Activated T-helper 17 cell treated with anti-CD3 and anti-CD28 coated beads, Interleukin-2, amount 50 U/mL, for 72 hours (primary cell): ENCODE data around the gene ZBTB2. TPM values are rescaled to one million over a fixed set of nuclear protein-coding genes. Genes with fewer than 3 reads are reported as not detected.
A peak's percentile ranks its signal among the peaks of the same experiment; 100 is the strongest.

Experiments used
- ATAC-seq: fragments of 150-1000 bp; cut with Tn5 transposase; replicated peaks from 2 replicates; pipeline ENCODE4 v1.10.0; 2021; ENCODE audit warnings: mild to moderate bottlenecking, moderate library complexity
- H3K27ac Mint-ChIP-seq: one replicate; pipeline ENCODE4 v1.8.0; 2022; ENCODE audit warnings: mixed read lengths
- H3K27me3 Mint-ChIP-seq: one replicate; pipeline ENCODE4 v1.8.0; 2022; ENCODE audit warnings: mixed read lengths
- H3K36me3 Mint-ChIP-seq: one replicate; pipeline ENCODE4 v1.8.0; 2022; ENCODE audit warnings: low read depth, mild to moderate bottlenecking, mixed read lengths
- H3K4me1 Mint-ChIP-seq: one replicate; pipeline ENCODE4 v1.8.0; 2022; ENCODE audit warnings: mixed read lengths
- H3K4me3 Mint-ChIP-seq: one replicate; pipeline ENCODE4 v1.8.0; 2022; ENCODE audit warnings: mild to moderate bottlenecking, mixed read lengths
- H3K9me3 Mint-ChIP-seq: one replicate; pipeline ENCODE4 v1.8.0; 2022; ENCODE audit warnings: mixed read lengths
- total RNA-seq, 2 donors: library from RNA; stranded (reverse); gene quantifications; one replicate each; pipeline ENCODE4 v1.2.3, GENCODE V29; 2022

ZBTB2 gene
- total RNA-seq, 2 donors from 2014 or later, result 12.9 to 19.0 TPM

DNA sequence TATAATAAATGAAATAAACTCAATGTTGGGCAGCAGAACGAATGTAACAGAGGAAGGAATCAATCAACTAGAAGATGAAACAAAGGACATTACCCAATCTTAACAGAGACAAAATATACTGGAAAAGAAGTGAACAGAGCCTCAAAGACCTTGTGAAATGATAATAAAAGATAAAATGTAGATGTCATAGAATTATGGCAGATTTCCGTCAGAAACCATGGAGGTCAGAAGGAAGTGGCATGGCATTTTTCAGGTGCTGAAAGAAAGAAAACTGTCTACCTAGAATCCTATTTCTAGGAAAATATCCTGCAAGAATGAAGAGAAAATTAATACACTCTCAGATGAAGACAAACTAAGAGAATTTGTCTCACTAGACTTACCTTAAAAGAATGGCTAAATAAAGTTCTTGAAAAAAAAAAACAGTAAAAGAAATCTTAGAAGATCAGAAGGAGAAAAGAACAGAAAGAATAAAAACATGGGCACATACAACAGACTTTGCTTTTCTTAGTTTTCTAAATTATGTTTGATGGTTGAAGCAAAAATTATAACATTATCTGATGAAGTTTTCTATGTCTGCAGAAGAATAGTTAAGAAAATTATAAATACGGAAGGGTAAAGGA, 23.4 kb upstream of the ZBTB2 start:
- no peaks in the 10 kb centered on the region for H3K9me3 Mint-ChIP-seq
- no peak overlapping the region for H3K4me3 Mint-ChIP-seq
- H3K27ac Mint-ChIP-seq, result peak overlapping the region; percentile 41
- H3K36me3 Mint-ChIP-seq, result peaks cover 84% of the 10 kb centered on the region
- H3K4me1 Mint-ChIP-seq, result peaks cover 27% of the 10 kb centered on the region
- ATAC-seq, result no peak
- H3K27me3 Mint-ChIP-seq, result no peaks in the 10 kb centered on the region

DNA sequence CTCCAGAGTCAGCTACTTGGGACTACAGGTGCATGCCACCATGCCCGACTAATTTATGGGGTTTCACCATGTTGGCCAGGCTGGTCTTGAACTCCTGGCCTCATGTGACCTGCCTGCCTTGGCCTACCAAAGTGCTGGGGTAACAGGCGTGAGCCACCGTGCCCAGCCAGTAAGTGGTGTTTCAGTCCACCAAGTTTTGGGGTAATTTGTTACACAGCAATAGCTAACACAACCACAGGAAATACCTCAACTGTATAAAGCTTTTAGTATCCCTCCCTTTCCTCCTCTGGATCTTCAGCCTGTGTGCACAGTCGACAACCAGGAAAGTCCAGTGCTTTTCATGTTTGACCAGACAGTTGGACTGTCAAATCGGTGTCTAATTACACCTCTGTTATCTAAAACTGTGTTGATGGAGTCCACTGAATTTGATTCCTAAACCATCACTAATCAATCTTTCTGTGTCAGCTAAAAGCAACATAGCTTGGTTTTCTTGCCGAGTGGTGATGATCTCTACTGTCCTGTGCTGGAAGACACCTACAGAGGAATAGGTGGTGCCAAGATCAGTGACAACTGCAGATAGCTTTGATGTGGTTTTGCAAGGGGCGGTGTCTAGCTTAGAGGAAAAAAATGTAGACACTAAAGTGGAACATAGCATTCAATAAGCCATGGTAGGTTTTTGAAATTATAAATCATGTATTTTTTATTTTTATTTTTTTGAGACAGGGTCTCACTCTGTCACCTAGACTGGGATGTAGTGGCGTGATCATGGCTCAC, 22.2 kb upstream of the ZBTB2 start:
- Mint-ChIP-seq H3K9me3 (no peaks in the 10 kb centered on the region), H3K27ac (peak overlapping the region; percentile 68), H3K27me3 (no peaks in the 10 kb centered on the region), H3K4me1 (peaks cover 31% of the 10 kb centered on the region), H3K36me3 (peaks cover 85% of the 10 kb centered on the region), H3K4me3 (peak overlapping the region; percentile 39)
- ATAC-seq, result peak; percentile 88

DNA sequence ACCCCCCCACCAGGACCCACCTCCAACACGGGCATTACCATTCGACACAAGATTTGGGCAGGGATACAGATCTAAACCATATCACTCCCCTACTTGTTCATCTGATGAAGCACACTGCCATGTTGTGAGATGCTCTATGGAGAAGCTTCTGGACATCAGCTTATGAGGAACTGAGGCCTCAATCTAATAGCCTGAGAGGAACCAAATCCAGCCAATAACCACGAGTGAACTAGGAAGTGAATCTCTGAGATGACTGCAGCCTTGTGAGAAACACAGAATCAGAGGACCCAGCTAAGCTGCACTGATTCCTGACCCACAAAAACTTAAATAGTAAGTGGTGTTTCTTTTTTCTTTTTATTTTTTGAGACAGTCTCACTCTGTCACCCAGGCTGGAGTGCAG, 21.6 kb upstream of the ZBTB2 start:
- Mint-ChIP-seq H3K27me3 (no peaks in the 10 kb centered on the region), H3K27ac (peak overlapping the region; percentile 77)

DNA sequence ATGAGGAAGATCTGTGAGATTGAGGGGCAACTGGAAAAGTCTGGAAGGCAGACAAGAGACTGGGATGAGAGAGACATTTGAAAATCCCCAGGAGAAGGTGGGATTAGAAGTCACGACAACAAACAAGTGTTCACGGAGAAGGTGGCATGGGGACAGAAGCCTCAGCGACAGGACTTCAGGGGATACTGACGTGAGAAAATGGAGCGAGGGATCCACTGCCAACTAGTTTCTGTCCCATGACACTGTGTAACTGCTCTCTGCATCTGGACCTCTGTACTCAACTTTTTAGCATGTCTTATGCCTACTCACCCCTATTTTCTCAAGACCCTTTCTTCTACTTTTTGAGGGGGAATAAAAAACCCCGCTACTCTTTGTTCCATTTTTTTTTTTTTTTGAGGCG, 18.3 kb upstream of the ZBTB2 start:
- Mint-ChIP-seq H3K27ac (peak overlapping the region; percentile 32), H3K4me1 (peaks cover 28% of the 10 kb centered on the region), H3K27me3 (no peaks in the 10 kb centered on the region), H3K36me3 (peaks cover 92% of the 10 kb centered on the region), H3K4me3 (no peak overlapping the region), H3K9me3 (no peaks in the 10 kb centered on the region)
- no peak for ATAC-seq

More for the DNA sequence above, 21.6 kb upstream of the ZBTB2 start:
- no peak overlapping the region for H3K4me3 Mint-ChIP-seq
- H3K36me3 Mint-ChIP-seq, result peaks cover 85% of the 10 kb centered on the region
- peaks cover 31% of the 10 kb centered on the region for H3K4me1 Mint-ChIP-seq
- no peaks in the 10 kb centered on the region for H3K9me3 Mint-ChIP-seq
- ATAC-seq, result no peak

DNA sequence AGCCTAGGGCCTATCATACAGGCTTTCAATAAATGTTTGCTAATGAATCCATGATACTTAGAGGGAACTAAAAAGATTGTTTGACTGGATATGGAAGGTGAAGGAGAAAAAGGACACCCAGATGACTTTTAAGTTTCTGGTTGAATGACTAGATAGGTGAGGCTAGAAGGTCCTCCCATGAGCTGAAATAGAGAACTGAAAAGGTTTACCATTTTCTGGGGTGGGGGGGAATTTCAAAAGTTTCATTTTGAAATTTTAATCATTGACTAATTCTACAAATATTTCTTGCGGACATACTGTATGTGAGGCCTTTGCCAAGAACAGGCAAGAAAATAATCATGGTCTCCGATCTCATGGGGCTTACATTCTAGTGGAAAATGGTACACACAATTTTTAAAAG, 17.9 kb upstream of the ZBTB2 start:
- Mint-ChIP-seq H3K9me3 (no peaks in the 10 kb centered on the region), H3K27me3 (no peaks in the 10 kb centered on the region), H3K27ac (peak overlapping the region; percentile 32), H3K4me3 (no peak overlapping the region), H3K36me3 (peaks cover 92% of the 10 kb centered on the region), H3K4me1 (peaks cover 24% of the 10 kb centered on the region)
- no peak for ATAC-seq

DNA sequence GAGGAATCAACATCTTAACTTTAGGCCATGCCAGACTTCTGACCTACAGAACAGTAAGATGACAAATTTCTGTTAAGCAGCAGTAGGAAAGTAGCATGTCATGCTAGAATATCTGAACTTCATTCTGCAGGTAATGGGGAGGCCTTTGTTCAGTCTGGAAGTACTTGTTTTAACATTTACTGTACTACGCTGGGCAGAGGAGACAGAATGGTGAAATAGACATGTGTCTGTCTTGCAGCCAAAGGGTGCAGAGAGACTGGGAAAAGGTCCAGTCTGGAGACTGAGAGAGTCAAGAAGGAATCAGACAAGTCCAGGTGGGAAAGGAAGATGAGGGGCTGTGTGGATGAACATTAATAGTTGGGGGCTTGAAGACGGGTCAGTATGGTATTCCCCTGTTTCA, 17.5 kb upstream of the ZBTB2 start:
- Mint-ChIP-seq H3K9me3 (no peaks in the 10 kb centered on the region), H3K4me3 (no peak overlapping the region), H3K27me3 (no peaks in the 10 kb centered on the region), H3K4me1 (peaks cover 20% of the 10 kb centered on the region), H3K27ac (peak overlapping the region; percentile 32), H3K36me3 (peaks cover 92% of the 10 kb centered on the region)
- no peak for ATAC-seq

DNA sequence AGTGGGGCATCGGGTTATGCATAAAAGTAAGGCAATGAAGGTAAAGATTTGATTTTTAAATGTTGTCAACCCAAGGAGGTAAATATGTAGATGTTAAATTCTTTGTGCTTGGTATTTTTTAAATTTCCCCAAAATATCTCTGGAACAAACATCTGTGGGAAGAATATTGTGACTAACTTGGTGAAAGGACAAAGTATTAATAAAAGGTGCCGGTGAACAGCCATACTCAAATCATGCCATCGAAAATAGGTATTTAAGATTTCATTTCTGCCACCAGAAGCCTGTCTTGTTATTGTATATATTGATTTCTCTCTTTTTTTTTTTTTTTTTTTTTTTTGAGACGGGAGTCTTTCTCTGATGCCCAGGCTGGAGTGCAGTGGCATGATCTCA, 12.6 kb upstream of the ZBTB2 start:
- H3K9me3 Mint-ChIP-seq, result no peaks in the 10 kb centered on the region
- no peaks in the 10 kb centered on the region for H3K27me3 Mint-ChIP-seq
- H3K4me1 Mint-ChIP-seq, result peaks cover 11% of the 10 kb centered on the region
- peaks cover 79% of the 10 kb centered on the region for H3K36me3 Mint-ChIP-seq
- ATAC-seq, result no peak
- H3K4me3 Mint-ChIP-seq, result no peak overlapping the region
- peak overlapping the region; percentile 49 for H3K27ac Mint-ChIP-seq

DNA sequence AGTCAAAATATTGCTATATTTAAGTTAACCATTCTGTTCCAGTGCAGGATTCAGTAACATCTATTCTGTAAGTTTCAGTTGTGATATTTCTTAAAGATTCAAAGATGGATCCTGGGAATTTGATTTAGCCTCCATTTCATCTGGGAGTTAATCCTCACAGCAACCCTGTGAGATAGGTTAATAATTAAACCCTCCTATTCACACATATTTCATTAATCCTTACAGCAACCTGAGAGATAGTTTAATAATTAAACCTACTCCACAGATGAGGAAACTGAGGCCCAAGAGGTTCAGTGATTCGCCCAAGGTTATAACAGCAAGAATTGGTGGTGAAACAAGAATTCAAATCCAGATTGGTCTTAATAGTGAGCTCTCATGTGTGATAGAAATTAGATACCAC, 10.9 kb upstream of the ZBTB2 start:
- Mint-ChIP-seq H3K4me1 (peaks cover 15% of the 10 kb centered on the region), H3K9me3 (no peaks in the 10 kb centered on the region), H3K36me3 (peaks cover 80% of the 10 kb centered on the region), H3K27me3 (no peaks in the 10 kb centered on the region), H3K4me3 (no peak overlapping the region), H3K27ac (no peak overlapping the region)
- no peak for ATAC-seq

DNA sequence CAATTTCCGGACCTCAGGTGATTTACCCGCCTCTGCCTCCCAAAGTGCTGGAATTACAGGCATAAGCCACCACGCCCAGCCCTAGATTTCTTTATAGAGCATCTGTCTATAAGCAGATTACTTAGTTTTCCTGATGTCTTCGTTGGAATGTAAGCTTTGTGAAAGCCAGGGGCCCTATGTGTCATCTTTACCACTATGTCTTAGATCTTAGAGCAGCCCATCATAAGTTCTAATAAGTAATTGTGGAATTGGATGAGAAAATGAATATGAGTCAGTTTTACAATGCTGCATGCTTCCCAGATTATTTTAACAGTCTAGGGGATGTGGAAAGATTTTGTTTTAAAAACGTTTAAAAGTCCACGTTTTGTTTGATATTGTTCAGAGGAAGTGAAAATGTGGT, 9.1 kb upstream of the ZBTB2 start:
- H3K9me3 Mint-ChIP-seq, result no peaks in the 10 kb centered on the region
- H3K27me3 Mint-ChIP-seq, result no peaks in the 10 kb centered on the region
- H3K36me3 Mint-ChIP-seq, result peaks cover 76% of the 10 kb centered on the region
- no peak for ATAC-seq
- H3K4me3 Mint-ChIP-seq, result peak overlapping the region; percentile 52
- H3K4me1 Mint-ChIP-seq, result peaks cover 21% of the 10 kb centered on the region
- H3K27ac Mint-ChIP-seq, result peak overlapping the region; percentile 58

DNA sequence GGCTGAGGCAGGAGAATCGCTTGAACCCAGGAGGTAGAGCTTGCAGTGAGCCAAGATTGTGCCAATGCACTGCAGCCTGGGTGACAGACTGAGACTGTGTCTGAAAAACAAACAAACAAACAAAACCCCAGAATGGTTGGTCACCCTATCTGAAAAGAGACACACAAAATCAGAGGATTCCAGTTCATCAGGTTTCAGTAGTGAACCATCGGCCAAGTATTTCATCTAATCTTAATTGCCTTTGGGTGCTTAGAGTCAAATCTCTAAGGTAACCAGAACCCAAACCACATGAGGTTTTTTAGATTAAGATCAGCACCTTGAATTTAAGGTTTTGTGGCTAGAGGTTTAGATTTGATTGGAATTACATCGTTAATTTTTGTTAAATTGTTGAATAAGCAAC, 8.3 kb upstream of the ZBTB2 start:
- ATAC-seq, result peak; percentile 38

DNA sequence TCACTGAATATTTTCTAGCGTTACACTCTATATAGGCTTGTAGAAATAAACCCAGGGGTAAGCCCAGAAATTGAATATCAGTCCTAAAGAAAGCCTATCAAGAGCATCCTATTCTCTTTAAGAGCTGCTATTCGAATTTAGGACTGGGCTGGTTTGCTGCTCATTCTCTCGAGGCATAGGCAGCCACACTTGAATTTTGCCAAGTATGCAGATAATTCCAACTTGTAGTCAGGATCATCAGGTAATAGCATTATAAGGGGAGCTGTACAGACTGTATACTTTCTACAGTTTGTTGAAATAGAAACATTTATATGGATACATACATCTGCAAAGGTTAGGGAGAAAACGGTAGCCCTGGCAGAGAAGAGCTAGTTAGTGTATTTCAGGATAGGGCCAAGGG, 2.1 kb upstream of the ZBTB2 start:
- Mint-ChIP-seq H3K9me3 (no peaks in the 10 kb centered on the region), H3K4me3 (peak overlapping the region; percentile 99), H3K36me3 (peaks cover 60% of the 10 kb centered on the region), H3K27ac (peak overlapping the region; percentile 99), H3K4me1 (peaks cover 42% of the 10 kb centered on the region), H3K27me3 (no peaks in the 10 kb centered on the region)
- ATAC-seq, result no peak

More for the DNA sequence above, 8.3 kb upstream of the ZBTB2 start:
- H3K9me3 Mint-ChIP-seq, result no peaks in the 10 kb centered on the region
- no peak overlapping the region for H3K27ac Mint-ChIP-seq
- peaks cover 75% of the 10 kb centered on the region for H3K36me3 Mint-ChIP-seq
- H3K4me3 Mint-ChIP-seq, result peak overlapping the region; percentile 15
- H3K4me1 Mint-ChIP-seq, result peaks cover 25% of the 10 kb centered on the region
- no peaks in the 10 kb centered on the region for H3K27me3 Mint-ChIP-seq

DNA sequence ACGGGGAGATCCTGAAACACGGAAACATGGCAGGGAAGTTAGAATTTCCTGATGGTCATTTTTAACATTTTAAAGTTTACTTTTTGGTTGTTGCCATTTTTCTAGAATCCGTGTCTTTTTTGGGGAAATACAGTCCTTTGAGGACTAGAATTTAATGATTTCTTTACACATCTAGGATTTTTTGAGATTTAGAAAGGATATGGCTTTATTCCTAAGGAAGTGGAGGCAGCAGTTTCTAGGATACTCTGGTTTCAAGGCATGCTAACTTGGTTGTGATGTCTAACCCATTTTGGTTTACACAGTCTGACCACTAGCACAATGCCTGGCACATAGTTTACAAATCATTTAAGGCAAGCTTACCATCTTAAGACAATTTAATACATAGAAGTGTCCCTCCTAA, 1.1 kb upstream of the ZBTB2 start:
- H3K36me3 Mint-ChIP-seq, result peaks cover 53% of the 10 kb centered on the region
- peak overlapping the region; percentile 99 for H3K4me3 Mint-ChIP-seq
- peaks cover 37% of the 10 kb centered on the region for H3K4me1 Mint-ChIP-seq
- H3K27ac Mint-ChIP-seq, result peak overlapping the region; percentile 99
- no peak for ATAC-seq
- no peaks in the 10 kb centered on the region for H3K27me3 Mint-ChIP-seq
- no peaks in the 10 kb centered on the region for H3K9me3 Mint-ChIP-seq

DNA sequence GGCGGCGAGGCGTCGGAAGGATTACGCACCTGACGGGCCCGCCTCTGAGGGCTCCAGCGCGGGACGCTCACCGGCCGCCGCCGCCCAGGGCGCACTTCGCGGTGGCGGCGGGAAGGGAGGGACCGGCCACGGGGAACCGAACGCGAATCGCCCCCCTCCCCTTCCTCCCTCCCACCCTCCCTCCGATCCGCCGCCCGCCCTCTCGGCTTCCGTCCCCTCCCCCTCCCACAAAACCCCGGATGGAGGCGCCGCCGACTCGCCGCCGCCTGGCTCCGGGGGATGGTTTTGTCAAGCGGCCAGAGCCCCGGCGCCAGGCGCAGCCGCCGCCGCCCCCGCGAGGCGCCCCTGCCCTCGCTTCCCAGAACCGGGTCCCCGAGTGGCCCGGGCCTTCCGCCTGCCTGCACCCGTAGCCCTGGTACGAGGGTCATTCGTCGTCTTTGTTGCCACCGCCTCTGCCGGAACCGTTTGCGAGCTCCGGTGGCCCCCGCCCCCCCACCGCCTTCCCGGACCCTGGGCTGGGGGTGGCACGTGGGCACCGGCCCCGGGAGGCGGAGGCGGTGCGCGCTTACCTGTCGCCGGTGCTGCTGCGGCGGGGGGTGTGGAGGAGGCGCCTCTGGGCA, 398 bp downstream of the ZBTB2 start:
- H3K27me3 Mint-ChIP-seq, result no peaks in the 10 kb centered on the region
- peaks cover 28% of the 10 kb centered on the region for H3K4me1 Mint-ChIP-seq
- peak; percentile 7 for ATAC-seq
- peak overlapping the region; percentile 98 for H3K4me3 Mint-ChIP-seq
- no peaks in the 10 kb centered on the region for H3K9me3 Mint-ChIP-seq
- H3K36me3 Mint-ChIP-seq, result peaks cover 47% of the 10 kb centered on the region
- H3K27ac Mint-ChIP-seq, result no peak overlapping the region

DNA sequence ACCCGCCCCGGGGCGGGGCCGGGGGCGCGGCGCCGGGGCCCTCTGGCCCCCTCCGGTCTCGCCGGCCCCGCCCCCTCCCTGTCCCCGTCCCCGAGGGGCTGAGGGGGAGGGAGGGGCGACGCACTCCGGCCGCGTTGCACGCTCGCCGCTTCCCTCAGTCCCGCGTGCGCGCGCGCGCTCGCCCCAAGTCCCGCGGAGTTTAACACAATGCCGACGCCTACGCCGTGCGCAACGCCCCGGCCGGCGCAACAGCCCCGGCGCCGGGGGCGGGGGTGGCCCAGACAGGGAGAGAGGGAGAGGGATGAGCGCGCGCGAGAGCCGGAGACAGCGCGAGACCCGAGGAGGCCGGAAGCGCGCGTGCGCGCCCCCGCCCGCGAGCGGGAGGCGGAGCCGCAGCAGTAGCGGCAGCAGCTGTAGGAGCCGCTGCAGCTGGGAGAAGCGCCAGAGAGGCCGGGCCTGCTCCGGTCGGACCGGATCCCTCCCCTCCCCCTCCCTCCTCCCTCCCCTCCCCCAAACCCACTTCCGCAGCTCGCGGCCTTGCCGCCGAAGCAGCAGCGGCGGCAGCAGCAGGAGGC, 996 bp downstream of the ZBTB2 start:
- H3K4me3 Mint-ChIP-seq, result peak overlapping the region; percentile 98
- H3K36me3 Mint-ChIP-seq, result peaks cover 46% of the 10 kb centered on the region
- peaks cover 27% of the 10 kb centered on the region for H3K4me1 Mint-ChIP-seq
- no peaks in the 10 kb centered on the region for H3K9me3 Mint-ChIP-seq
- H3K27ac Mint-ChIP-seq, result no peak overlapping the region
- no peaks in the 10 kb centered on the region for H3K27me3 Mint-ChIP-seq
- peak; percentile 86 for ATAC-seq
